Bronchial smooth muscle cell (primary cell): ENCODE results near the gene GSE1. TPM values are rescaled to one million over a fixed set of nuclear protein-coding genes. Genes with fewer than 3 reads are reported as not detected.

Source experiments
- total RNA-seq: library from RNA; depleted of rRNA; stranded (reverse); fragments of >200 nt; gene quantifications from 2 replicates; pipeline ENCODE4 v1.2.1, GENCODE V29; 2014

The GSE1 gene
- 22.6 and 44.3 TPM in 2 replicates for total RNA-seq

DNA sequence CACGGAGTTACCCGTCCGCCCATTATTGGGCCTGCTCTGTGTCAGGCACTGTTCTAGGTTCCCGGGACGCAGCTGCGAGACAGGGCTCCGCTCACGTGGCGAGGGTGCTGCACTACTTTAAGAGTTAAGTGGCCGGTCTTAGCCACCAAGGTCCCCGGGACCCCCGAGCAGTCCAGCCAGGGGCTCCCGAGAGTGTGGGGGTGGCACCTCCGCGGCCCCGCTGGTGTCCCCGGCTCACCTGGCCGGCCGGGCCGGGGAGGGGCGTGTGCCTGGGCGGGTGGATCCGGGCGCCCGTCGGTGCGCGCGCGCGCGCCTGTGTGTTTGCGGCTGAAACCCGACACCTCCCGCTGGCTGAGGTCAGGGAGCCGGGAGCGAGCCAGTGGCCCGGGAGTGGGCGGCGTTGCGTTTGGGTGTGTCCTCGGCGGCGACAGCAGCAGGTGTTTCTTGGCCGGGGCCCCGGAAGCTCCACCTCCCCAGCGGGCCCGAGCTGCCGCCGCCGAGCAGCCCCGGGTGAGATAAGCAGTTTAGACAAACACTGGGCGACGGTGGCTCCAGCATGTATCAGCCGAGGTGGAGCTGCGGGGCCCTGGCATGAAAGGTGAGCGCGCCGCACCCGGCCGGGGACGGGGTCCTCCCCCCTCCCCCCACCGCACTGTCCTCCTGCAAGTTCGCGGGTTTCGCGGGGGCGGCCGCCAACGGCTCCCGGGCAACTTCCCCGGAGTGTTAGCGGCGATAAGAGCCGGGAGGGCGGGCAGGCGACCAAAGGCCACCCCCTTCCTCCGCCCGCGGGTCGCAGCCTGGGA, at the start of gene GSE1:
Gene GSE1, plus strand, starts transcription at position 522 of the 803 bp plus-strand sequence. Its CDS starts 70 bp downstream, at position 592.

DNA sequence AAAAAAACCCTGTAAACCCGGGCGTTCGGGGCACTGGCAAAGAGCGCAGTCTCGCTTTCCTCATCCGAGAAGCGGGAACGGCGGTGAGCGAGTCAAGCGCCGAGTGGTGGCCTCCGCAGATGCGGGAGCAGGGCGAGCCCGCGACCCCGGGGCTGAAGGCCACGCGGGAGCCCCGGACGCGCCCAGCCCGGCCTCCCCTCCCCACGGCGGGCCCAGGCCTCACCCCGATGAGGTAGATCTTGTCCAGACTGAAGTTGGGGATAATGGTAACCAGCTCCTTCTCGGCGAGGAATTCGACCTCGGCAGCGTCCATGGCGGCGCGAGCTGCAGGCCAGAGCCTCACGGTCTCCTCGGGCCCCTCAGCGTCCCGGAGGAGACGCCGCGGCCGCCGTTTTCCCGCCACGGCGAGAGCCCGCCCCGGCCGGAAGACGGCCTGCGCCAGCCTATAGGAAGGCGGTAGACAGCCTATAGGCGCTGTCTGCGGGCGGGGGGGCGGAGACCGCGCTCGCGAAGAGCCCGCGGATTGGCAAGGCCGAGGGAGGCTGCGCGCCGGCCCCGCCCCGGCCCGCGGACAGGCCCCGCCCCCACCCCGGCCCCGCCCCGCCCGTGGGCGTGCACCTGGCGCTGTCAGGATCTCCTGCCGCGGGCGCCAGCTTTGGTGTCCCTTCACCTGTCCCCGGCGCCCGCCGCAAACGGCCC, 75.6 kb downstream of the GSE1 start, which contains the start of gene GINS2:
Gene GINS2, minus strand, starts transcription at position 369 of the 699 bp plus-strand sequence. Its CDS starts 56 bp downstream, at position 313.

Other genes with a start within 250 kb of the GSE1 start
- 0.77 and 1.9 TPM in 2 replicates for gene GINS2, start 75.6 kb downstream of the GSE1 start, total RNA-seq
- 3.9 and 11.5 TPM in 2 replicates for gene C16orf74, start 137.8 kb downstream of the GSE1 start, total RNA-seq
- gene EMC8, start 186.2 kb downstream of the GSE1 start, total RNA-seq = 19.9 and 24.9 TPM in 2 replicates
- 589 and 687 TPM in 2 replicates for gene COX4I1, start 186.4 kb downstream of the GSE1 start, total RNA-seq